Measurements from ENCODE around the gene ALG9.

Gene ALG9

DNA sequence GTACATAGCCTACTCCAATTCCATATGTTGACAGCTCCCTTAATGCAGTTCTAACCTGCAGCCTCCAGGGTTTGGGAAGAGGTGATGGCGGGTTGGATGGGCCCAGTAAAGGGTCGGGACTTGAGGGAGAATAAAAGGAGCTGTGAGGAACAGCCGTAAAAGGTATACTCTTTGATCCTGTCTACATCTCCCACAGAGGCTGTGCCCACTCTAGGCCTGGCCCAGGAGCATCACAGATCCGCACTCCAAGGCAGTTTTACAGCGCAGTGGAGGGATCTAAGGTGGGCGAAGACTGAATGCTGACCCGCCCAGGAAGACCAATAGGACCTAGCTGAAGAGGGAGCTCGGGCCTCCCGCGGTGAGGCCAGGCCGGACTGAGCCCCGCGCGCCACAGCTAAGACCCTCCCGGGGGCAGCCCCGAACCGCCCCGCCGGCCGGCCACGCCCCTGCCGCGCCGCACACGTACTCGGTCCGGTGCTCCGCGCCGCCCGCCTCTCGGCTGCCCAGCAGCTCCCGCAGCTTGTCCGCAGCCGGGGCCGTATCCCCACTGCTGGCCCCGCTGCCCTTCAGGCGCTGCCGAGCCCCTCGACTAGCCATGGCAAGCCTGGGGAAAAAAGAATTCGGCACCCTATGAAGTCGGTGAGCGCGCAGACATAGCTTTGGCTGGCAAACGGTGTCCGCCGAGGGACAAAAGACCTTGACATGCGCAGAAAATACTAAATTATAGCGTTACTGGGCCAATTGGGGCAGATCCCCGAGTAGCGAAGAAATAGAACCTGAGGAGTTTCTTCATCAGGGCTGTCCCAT, at the start of gene ALG9:
ALG9 (minus strand) TSS at position 696 of the 807 bp plus-strand sequence; CDS start at position 597, 99 bp downstream.
- TF ChIP-seq, protein P1, sequence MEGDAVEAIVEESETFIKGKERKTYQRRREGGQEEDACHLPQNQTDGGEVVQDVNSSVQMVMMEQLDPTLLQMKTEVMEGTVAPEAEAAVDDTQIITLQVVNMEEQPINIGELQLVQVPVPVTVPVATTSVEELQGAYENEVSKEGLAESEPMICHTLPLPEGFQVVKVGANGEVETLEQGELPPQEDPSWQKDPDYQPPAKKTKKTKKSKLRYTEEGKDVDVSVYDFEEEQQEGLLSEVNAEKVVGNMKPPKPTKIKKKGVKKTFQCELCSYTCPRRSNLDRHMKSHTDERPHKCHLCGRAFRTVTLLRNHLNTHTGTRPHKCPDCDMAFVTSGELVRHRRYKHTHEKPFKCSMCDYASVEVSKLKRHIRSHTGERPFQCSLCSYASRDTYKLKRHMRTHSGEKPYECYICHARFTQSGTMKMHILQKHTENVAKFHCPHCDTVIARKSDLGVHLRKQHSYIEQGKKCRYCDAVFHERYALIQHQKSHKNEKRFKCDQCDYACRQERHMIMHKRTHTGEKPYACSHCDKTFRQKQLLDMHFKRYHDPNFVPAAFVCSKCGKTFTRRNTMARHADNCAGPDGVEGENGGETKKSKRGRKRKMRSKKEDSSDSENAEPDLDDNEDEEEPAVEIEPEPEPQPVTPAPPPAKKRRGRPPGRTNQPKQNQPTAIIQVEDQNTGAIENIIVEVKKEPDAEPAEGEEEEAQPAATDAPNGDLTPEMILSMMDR (IDR thresholded peaks at IDR 0.05; ENCODE audit: low read depth, low read length, missing control alignments), result peak; percentile 25
- H3K4me3 ChIP-seq (ENCODE audit: low read depth, low read length), result peak within 1 kb of the TSS; percentile 97
- peak; percentile 81 for DNase-seq (ENCODE audit: low read depth)

DNA sequence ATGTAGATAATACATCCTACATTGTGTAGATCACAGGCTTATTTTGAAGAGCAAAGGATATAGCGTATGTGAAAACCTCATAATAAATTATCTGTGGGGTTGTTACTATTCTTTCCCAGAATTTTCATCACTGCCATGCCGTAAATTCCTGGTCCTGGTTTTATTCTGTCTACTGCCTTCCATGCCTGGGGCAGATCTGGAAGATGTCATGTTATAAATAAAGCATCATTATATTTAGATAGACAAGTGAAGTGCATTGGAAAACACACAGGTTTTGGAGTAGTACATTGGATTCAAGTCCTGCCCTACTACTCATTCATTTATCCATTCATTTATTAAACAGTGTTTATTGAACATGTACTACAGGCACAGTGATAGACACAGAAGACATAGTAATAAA, 49.5 kb upstream of the ALG9 start:
- TF ChIP-seq, protein P1 (IDR thresholded peaks at IDR 0.05; ENCODE audit: low read depth, low read length, missing control alignments), result no peak
- no peak for DNase-seq (ENCODE audit: low read depth)
- H3K4me3 ChIP-seq (ENCODE audit: low read depth, low read length), result no peak overlapping the region

DNA sequence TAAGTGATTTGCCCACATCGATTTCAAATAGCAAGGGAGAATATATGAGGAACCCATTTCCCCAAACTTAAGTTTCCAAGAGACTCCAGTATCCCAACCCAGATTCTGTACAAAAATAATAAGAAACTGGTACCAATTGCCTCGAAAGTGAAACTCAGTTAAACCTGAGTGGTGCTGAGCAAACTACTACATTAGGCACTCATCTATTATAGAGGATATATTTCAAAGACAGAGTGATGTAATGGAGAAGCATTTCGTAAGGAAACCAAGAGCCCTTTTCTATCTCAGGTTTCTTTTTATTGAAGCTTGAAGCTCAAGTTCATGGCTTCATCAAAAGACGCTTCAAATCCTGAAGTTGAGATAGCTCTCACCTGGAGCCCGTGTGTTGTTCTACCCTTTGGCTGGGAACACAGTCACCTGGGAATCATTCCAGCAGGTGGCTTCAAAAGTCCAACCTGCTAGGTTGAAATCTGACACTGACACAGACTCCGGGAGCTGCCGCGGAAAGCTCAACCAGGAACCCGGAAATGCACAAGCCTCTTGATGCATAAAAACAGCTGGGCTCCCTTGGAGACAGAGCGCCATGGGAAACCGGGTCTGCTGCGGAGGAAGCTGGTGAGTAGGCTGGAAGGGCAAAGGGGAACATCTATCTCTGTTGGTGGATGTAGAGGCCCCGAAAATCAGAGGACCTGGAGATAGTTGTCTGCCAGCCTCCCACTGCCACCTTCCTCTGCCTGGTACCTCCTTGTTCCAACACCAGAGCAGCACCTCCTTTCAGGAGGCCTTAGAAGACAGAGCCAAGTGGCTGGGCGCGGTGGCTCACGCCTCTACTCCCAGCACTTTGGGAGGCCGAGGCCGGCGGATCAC, 47.2 kb upstream of the ALG9 start, which contains the start of gene C11orf52:
C11orf52 (plus strand) TSS at position 524 of the 867 bp plus-strand sequence; CDS start at position 584, 60 bp downstream.
- no peak within 1 kb of the TSS for H3K4me3 ChIP-seq (ENCODE audit: low read depth, low read length)
- TF ChIP-seq, protein P1 (IDR thresholded peaks at IDR 0.05; ENCODE audit: low read depth, low read length, missing control alignments), result no peak
- no peak for DNase-seq (ENCODE audit: low read depth)

- no peak overlapping the region for H3K4me3 ChIP-seq (ENCODE audit: low read depth, low read length)
- TF ChIP-seq, protein P1 (IDR thresholded peaks at IDR 0.05; ENCODE audit: low read depth, low read length, missing control alignments), result no peak
- no peak for DNase-seq (ENCODE audit: low read depth)
Observed at GRCh38 chr11:111917788-111918187, 46.4 kb upstream of the ALG9 start.

- H3K4me3 ChIP-seq (ENCODE audit: low read depth, low read length), result no peak overlapping the region
- TF ChIP-seq, protein P1 (IDR thresholded peaks at IDR 0.05; ENCODE audit: low read depth, low read length, missing control alignments), result no peak
- DNase-seq (ENCODE audit: low read depth), result no peak
Observed at GRCh38 chr11:111917312-111917711, 45.9 kb upstream of the ALG9 start.

DNA sequence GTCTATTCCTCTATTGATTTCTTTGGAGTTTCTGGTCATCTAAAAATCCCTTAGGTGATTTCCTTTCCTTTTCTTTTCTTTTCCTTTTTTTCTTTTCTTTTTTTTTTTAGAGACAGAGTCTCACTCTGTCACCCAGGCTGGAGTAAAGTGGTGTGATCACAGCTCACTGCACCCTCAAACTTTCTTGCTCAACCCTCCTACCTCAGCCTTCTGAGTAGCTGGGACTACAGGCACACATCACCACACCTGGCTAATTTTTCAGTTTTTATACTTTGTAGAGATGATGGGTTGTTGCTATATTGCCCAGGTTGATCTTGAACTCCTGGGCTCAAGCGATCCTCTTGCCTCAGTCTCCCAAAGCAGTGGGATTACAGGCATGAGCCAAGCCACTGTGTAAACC, 45.4 kb upstream of the ALG9 start:
- H3K4me3 ChIP-seq (ENCODE audit: low read depth, low read length), result no peak overlapping the region
- no peak for DNase-seq (ENCODE audit: low read depth)
- TF ChIP-seq, protein P1 (IDR thresholded peaks at IDR 0.05; ENCODE audit: low read depth, low read length, missing control alignments), result no peak
